K562 (cell line): ENCODE data around the gene RARRES2. TPM values are rescaled to one million over a fixed set of nuclear protein-coding genes. Genes with fewer than 3 reads are reported as not detected.

ENCODE experiments used
- ATAC-seq: fragments of 200-7000 bp; cut with Tn5 transposase; 3 replicates; pipeline ENCODE4 v1.9.1; 2020; ENCODE audit warnings: moderate library complexity
- BruUV-seq: library from RNA; stranded (reverse); fragments of 400-500 nt; replicated peaks from 2 replicates; lab custom pipeline; 2021; lab: Mats Ljungman, UMichigan
- CTCF ChIA-PET: fragments of 300-600 bp; formaldehyde crosslinking; extraction: SDS; loops from one replicate; lab custom pipeline; 2021; ENCODE audit warnings: low intra/inter-chr PET ratio; lab: Yijun Ruan, JAX
- POLR2A ChIA-PET: fragments of 300-600, 350-650 bp; sonication (Branson Sonifier 250); formaldehyde crosslinking; extraction: SDS; loops from one replicate; lab custom pipeline; 2021; ENCODE audit warnings: antibody characterized with exemption, inconsistent platforms; lab: Yijun Ruan, JAX
- DNase-seq, 4 experiments: peaks; one replicate each; pipeline versions ENCODE4 v3.0.0 to v3.0.0-alpha.2; 2011 to 2018; ENCODE audit warnings: low spot score in 3 of 4, mixed read lengths in 3 of 4; ENCODE audit errors: extremely low read depth in 1 of 4
- FAIRE-seq: peaks from 2 replicates; lab custom pipeline; 2011; peaks lifted over from hg19 to GRCh38; lab: Jason Lieb, UNC
- H2AFZ ChIP-seq: 2 replicates; pipeline ENCODE4 v1.6.0; 2011; ENCODE audit warnings: low read depth, low read length, control low read depth, inconsistent platforms
- H3K27ac ChIP-seq: fragments of 200-600 bp; 3 replicates; pipeline ENCODE4 v1.8.0; 2011; ENCODE audit warnings: low read depth, mild to moderate bottlenecking, control low read depth, inconsistent platforms, low read length, moderate library complexity, mixed read lengths; ENCODE audit errors: extremely low read depth
- H3K27me3 ChIP-seq, 2 experiments: fragments of 300-600 bp in 1 of 2; 2 replicates in 1 of 2; 3 replicates in 1 of 2; pipeline versions ENCODE4 v1.6.0 to v1.8.0; 2011; ENCODE audit warnings: inconsistent platforms in 2 of 2, low read length in 2 of 2, mild to moderate bottlenecking in 1 of 2, mixed read lengths in 1 of 2, moderate library complexity in 1 of 2; ENCODE audit not compliant: control insufficient read depth in 2 of 2, insufficient read depth in 2 of 2
- H3K36me3 ChIP-seq: fragments of 300-600 bp; 3 replicates; pipeline ENCODE4 v1.8.0; 2011; ENCODE audit warnings: mild to moderate bottlenecking, low read length, inconsistent platforms; ENCODE audit not compliant: control insufficient read depth, insufficient read depth
- H3K4me1 ChIP-seq, 2 experiments: fragments of 200-600 bp in 1 of 2; replicated peaks in 1 of 2; 2 replicates in 1 of 2; 3 replicates in 1 of 2; pipeline versions ENCODE4 v1.5.1 to v1.8.0; 2011; ENCODE audit warnings: inconsistent platforms in 2 of 2, low read length in 2 of 2, mild to moderate bottlenecking in 1 of 2, mixed read lengths in 1 of 2, moderate library complexity in 1 of 2; ENCODE audit not compliant: control insufficient read depth in 2 of 2, insufficient read depth in 2 of 2
- H3K4me2 ChIP-seq: 2 replicates; pipeline ENCODE4 v1.6.1; 2011; ENCODE audit warnings: low read length, control low read depth, inconsistent platforms, mixed read lengths; ENCODE audit not compliant: insufficient read depth
- H3K4me3 ChIP-seq: fragments of 200-600 bp; sonication (generic), shearing (Covaris generic); 2 replicates; pipeline ENCODE4 v1.5.1; 2016; ENCODE audit warnings: control low read depth, inconsistent platforms
- H3K79me2 ChIP-seq: fragments of 200-600 bp; 3 replicates; pipeline ENCODE4 v1.8.0; 2011; ENCODE audit warnings: low read length, inconsistent platforms; ENCODE audit not compliant: control insufficient read depth, insufficient read depth
- H3K9ac ChIP-seq, 2 experiments: 2 replicates each; pipeline versions ENCODE4 v1.6.0 to v1.6.1; 2011; ENCODE audit warnings: low read depth in 2 of 2, low read length in 2 of 2, control low read depth in 1 of 2, inconsistent platforms in 1 of 2, mild to moderate bottlenecking in 1 of 2, mixed read lengths in 1 of 2; ENCODE audit not compliant: insufficient read depth in 1 of 2
- H3K9me1 ChIP-seq: one replicate; pipeline ENCODE4 v1.6.0; 2011; ENCODE audit warnings: inconsistent platforms, mild to moderate bottlenecking, low read length, moderate library complexity; ENCODE audit not compliant: control insufficient read depth, insufficient read depth
- H3K9me3 ChIP-seq: replicated peaks from 2 replicates; pipeline ENCODE4 v1.5.1; 2011; ENCODE audit warnings: low read depth, low read length, inconsistent platforms; ENCODE audit not compliant: control insufficient read depth, insufficient read depth
- H4K20me1 ChIP-seq: replicated peaks from 2 replicates; pipeline ENCODE4 v1.6.1; 2011; ENCODE audit warnings: low read length, inconsistent platforms, mixed read lengths; ENCODE audit not compliant: control insufficient read depth, insufficient read depth
- BCL6 ChIP-seq: fragments of 250-450 bp; sonication (Bioruptor Pico); IDR thresholded peaks from 2 replicates; pipeline ENCODE4 v1.4.0; 2020
- ZNF263 ChIP-seq: sonication (generic); formaldehyde crosslinking; IDR thresholded peaks from 2 replicates; pipeline ENCODE4 v1.8.0; 2022; ENCODE audit warnings: mild to moderate bottlenecking, missing genetic modification reagents, borderline replicate concordance
- WGBS: fragments of 100-300 bp; shearing (Covaris generic); methylation state at CpG from one replicate; pipeline ENCODE4 v1.1.6; 2016; ENCODE audit warnings: low coverage, mixed read lengths; ENCODE audit not compliant: insufficient coverage; ENCODE audit errors: missing lambda C conversion rate; 5-methylcytosine and 5-hydroxymethylcytosine counted together
- in situ Hi-C: fragments of 300-500 bp; cut with MboI; formaldehyde crosslinking; loops from 4 replicates; pipeline ENCODE4 v1.15.0; 2018; ENCODE audit warnings: inconsistent platforms, mixed read lengths
- intact Hi-C: fragments of 100-400 bp; cut with micrococcal nuclease; formaldehyde crosslinking; loops from 2 replicates; pipeline ENCODE4 v1.14.2; 2022
- polyA plus RNA-seq, 8 experiments: library from polyadenylated mRNA; depleted of rRNA in 4 of 8; stranded (reverse) in 5 of 8; unstranded in 3 of 8; fragments of >200 nt; fragmentation: Nextera tagmentation in 2 of 8; fragmentation: Illumina TruSeq in 1 of 8; extraction: Ambion mirVana in 2 of 8; extraction: Trizol in 1 of 8; gene quantifications; 2 replicates each; pipeline versions ENCODE4 v1.2.1 to v1.2.3, GENCODE V29; 2011 to 2014; ENCODE audit warnings: inconsistent platforms in 1 of 8, missing spikeins in 1 of 8
- total RNA-seq, 7 experiments: library from RNA; depleted of rRNA in 6 of 7; stranded (reverse); fragments of >200 nt in 6 of 7; fragmentation: Illumina TruSeq in 2 of 7; extraction: Trizol in 2 of 7; gene quantifications; 2 replicates each; pipeline versions ENCODE4 v1.2.1 to v1.2.3, GENCODE V29; 2011 to 2021; ENCODE audit warnings: low replicate concordance in 1 of 7
- TF ChIP-seq, protein P1 (sequence below), 2 experiments: fragments of 450-650 bp; IDR thresholded peaks; 2 replicates each; pipeline ENCODE4 v1.6.1; 2016; ENCODE audit warnings: mild to moderate bottlenecking in 2 of 2, borderline replicate concordance in 1 of 2, low read depth in 1 of 2, moderate library complexity in 1 of 2

The RARRES2 gene
- total and polyA plus RNA-seq, 9 of the 15 experiments (the other 6 are each of a cell fraction or from before 2014, with no cell fraction given): 0.11 to 1.7 (median 0.23) TPM; not detected in 6

DNA sequence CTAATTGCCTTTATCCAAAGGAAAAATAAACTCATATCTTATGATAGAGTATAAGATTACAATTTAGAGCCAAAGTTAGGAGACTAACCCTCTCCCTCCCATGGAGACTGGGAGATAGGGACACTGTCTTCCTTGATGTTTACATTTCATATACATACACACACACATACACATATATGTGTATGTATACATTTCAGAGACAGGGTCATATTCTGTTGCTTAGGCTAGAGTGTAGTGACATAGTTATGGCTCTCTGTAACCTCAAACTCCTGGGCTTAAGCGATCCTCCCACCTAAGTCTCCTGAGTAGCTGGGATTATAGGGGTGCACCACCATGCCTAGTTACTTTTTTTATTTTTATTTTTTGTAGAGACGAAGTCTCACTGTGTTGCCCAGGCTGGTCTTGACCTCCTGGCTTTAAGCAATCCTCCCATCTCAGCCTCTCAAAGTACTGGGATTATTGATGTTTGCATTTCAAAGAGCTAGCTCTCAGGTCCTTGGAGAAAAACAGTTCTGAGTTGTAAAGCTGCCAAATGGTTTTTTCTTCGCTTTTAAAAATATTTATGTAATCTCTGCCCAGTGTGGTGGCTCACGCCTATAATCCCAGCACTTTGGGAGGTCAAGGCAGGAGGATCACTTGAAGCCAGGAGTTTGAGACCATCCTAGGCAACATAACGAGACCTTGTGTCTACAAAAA lies 19.1 kb upstream of the RARRES2 start:
- peaks cover 24 to 31% of the 10 kb centered on the region in 2 experiments; a peak in 4 of 5 replicates for H3K4me1 ChIP-seq
- in situ Hi-C loops: no loop called here

More for the DNA sequence above, 19.1 kb upstream of the RARRES2 start:
- intact Hi-C loops: no loop called here
- Histone ChIP-seq H3K36me3 (no peaks in the 10 kb centered on the region), H3K9ac (no peak overlapping the region), H2AFZ (no peak overlapping the region), H3K4me3 (no peak overlapping the region), H3K9me1 (peaks cover 5% of the 10 kb centered on the region), H3K27ac (no peak overlapping the region), H3K4me2 (no peak overlapping the region), H3K9me3 (no peaks in the 10 kb centered on the region), H4K20me1 (no peaks in the 10 kb centered on the region), H3K27me3 (no peaks in the 10 kb centered on the region; a peak in 1 of 5 replicates), H3K79me2 (no peaks in the 10 kb centered on the region)
- DNase-seq: no peak
- ATAC-seq: no peak
- no peak for FAIRE-seq
- 34% methylated on average over 5 of the region's 5 CpGs for WGBS
- ChIA-PET CTCF (no interaction called here), POLR2A (interaction anchor here (0.7 to 1.6 kb wide), 3 partner anchors 9 to 44 kb away, joined by 3 to 4 read pairs (median 3); no protein-coding TSS in a partner anchor)
- BruUV-seq: no TSS peak
- TF ChIP-seq BCL6: no peak
- TF ChIP-seq, protein P1, sequence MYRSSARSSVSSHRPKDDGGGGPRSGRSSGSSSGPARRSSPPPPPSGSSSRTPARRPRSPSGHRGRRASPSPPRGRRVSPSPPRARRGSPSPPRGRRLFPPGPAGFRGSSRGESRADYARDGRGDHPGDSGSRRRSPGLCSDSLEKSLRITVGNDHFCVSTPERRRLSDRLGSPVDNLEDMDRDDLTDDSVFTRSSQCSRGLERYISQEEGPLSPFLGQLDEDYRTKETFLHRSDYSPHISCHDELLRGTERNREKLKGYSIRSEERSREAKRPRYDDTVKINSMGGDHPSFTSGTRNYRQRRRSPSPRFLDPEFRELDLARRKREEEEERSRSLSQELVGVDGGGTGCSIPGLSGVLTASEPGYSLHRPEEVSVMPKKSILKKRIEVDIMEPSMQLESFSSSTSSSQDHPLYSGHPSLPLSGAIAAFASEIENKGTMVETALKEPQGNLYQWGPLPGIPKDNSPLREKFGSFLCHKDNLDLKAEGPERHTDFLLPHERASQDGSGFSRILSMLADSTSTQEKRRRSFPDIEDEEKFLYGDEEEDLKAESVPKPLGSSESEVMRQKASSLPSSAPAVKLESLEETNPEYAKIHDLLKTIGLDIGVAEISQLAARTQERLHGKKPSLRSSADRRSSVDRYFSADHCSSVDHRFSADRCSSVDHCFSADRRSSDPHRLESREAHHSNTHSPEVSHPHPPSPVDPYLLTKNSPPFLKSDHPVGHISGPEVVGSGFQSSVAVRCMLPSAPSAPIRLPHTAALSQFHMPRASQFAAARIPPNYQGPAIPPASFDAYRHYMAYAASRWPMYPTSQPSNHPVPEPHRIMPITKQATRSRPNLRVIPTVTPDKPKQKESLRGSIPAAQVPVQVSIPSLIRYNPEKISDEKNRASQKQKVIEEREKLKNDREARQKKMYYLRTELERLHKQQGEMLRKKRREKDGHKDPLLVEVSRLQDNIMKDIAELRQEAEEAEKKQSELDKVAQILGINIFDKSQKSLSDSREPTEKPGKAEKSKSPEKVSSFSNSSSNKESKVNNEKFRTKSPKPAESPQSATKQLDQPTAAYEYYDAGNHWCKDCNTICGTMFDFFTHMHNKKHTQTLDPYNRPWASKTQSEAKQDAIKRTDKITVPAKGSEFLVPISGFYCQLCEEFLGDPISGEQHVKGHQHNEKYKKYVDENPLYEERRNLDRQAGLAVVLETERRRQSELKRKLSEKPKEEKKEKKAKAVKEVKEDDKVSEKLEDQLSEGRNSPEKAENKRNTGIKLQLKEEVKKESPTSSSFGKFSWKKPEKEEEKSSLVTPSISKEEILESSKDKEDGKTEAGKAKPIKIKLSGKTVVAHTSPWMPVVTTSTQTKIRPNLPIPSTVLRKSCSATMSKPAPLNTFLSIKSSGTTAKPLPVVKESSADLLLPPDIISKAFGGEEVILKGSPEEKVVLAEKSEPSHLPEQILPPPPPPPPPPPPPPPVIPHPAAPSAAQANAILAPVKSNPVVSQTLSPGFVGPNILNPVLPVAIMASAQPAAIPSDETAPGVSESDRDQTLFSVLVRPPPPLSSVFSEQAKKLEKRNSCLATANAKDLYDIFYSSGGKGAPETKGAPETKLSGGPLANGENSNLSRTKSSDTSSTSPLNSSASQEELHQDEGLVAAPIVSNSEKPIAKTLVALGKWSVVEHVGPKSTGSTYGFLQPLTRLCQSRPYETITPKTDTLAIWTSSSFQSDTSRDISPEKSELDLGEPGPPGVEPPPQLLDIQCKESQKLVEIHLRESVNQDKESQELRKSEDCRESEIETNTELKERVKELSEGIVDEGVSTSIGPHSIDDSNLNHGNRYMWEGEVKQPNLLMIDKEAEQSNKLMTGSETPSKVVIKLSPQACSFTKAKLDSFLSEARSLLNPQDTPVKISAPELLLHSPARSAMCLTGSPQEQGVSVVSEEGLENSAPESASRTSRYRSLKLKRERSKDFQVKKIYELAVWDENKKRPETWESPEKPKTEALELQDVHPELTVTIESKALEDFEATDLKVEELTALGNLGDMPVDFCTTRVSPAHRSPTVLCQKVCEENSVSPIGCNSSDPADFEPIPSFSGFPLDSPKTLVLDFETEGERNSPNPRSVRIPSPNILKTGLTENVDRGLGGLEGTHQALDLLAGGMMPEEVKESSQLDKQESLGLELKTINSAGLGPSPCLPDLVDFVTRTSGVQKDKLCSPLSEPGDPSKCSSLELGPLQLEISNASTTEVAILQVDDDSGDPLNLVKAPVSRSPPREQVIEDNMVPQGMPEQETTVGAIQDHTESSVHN (IDR thresholded peaks at IDR 0.05; ENCODE audit: borderline replicate concordance in 1 of 2, low read depth in 1 of 2): no peak
- 0 out of 2 replicates have a peak, but pooled peaks have one; percentile 10 for TF ChIP-seq ZNF263 (CRISPR knock-in tag)
